ENCODE measurements around the gene TOLLIP. TPM values are rescaled to one million over a fixed set of nuclear protein-coding genes. Genes with fewer than 3 reads are reported as not detected.

TOLLIP gene
- total and polyA plus RNA-seq, 9 of the 15 experiments (the other 6 are each of a cell fraction or from before 2014, with no cell fraction given), result 0.23 to 22.8 (median 7.1) TPM

DNA sequence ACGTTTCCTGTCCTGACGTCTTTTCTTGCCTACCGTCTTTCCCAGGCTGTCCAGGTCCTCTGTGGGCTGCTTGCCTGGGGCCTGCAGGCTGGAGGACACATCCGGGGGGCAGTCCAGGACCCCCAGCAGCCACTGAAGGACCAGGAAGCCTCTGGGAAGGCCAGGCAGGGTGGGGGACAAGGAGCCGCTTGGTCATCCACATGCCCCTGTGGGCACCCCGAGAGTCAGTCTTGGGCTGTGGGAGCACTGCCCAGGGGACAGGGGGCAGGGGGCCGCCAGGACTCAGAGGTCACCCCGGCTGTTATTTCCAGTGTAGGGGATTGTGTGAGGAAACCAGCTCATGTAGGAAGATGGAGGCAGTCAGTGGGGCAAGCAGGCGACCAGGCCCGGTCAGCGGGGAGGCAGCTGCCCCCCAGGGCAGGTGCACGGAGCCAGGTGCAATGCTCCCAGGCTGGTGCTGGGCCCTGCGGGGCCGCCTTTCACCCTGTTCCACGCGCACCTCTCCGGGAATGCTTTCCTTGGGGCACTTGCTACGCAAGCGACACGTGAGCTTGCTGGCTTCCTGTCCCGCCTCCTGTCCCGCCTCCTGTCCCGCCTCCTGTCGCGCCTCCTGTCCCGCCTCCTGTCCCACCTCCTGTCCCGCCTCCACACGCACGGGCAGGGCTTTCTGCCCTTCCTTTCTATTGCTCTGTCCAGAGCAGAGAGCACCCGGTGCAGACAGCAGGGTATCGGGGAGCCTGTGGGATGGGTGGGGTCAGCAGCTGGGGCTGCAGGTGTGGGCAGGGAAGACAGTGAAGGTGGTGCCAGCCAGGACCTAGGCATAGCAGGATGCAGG lies 47.0 kb downstream of the TOLLIP start (continued):
- TF ChIP-seq ZNF707 (CRISPR knock-in tag; conservative IDR thresholded peaks at IDR 0.05) (no peak), ARNT (IDR thresholded peaks at IDR 0.05) (no peak), JUND (IDR thresholded peaks at IDR 0.05; ENCODE audit: borderline replicate concordance, low read depth, low read length) (0 out of 2 replicates have a peak, but pooled peaks have one; percentile 23), JUND (tag; IDR thresholded peaks at IDR 0.05; ENCODE audit: borderline replicate concordance, low read depth, low read length) (no peak), TRIM24 (IDR thresholded peaks at IDR 0.05) (peak in 1 of 2 experiments; percentile 90; a peak in 2 of 4 replicates), BCL6 (CRISPR knock-in tag; IDR thresholded peaks at IDR 0.05) (no peak), ZKSCAN1 (IDR thresholded peaks at IDR 0.05; ENCODE audit: low read depth, low read length) (peak; percentile 55; the same call in 1 of the 2 replicates), BCLAF1 (IDR thresholded peaks at IDR 0.05; ENCODE audit: borderline replicate concordance in 1 of 2, control insufficient read depth in 1 of 2, low read depth in 2 of 2, low read length in 1 of 2) (peak in 1 of 2 experiments; percentile 78; a peak in 1 of 4 replicates), SAFB (IDR thresholded peaks at IDR 0.05; ENCODE audit: borderline replicate concordance, low read depth, low read length) (no peak), SUPT5H (IDR thresholded peaks at IDR 0.05) (peak; percentile 75), TBP (optimal IDR thresholded peaks at IDR 0.05; ENCODE audit: low read depth, low read length) (peak; percentile 50), RAD51 (IDR thresholded peaks at IDR 0.05; ENCODE audit: borderline replicate concordance, low read depth) (peak; percentile 85), MTA3 (IDR thresholded peaks at IDR 0.05; ENCODE audit: borderline replicate concordance) (peak; percentile 30; the same call in 1 of the 2 replicates), MAX (CRISPR knock-in tag; IDR thresholded peaks at IDR 0.05) (peak; percentile 96), CBX1 (IDR thresholded peaks at IDR 0.05; ENCODE audit: low read depth) (peak; percentile 49; the same call in 1 of the 2 replicates), NRF1 (conservative IDR thresholded peaks at IDR 0.05 in 1 of 2, IDR thresholded peaks at IDR 0.05 in 1 of 2) (peak; percentile 71 to 77), SREBF1 (IDR thresholded peaks at IDR 0.05; ENCODE audit: borderline replicate concordance, low read depth, low read length) (no peak)
- TF ChIP-seq, protein P1, sequence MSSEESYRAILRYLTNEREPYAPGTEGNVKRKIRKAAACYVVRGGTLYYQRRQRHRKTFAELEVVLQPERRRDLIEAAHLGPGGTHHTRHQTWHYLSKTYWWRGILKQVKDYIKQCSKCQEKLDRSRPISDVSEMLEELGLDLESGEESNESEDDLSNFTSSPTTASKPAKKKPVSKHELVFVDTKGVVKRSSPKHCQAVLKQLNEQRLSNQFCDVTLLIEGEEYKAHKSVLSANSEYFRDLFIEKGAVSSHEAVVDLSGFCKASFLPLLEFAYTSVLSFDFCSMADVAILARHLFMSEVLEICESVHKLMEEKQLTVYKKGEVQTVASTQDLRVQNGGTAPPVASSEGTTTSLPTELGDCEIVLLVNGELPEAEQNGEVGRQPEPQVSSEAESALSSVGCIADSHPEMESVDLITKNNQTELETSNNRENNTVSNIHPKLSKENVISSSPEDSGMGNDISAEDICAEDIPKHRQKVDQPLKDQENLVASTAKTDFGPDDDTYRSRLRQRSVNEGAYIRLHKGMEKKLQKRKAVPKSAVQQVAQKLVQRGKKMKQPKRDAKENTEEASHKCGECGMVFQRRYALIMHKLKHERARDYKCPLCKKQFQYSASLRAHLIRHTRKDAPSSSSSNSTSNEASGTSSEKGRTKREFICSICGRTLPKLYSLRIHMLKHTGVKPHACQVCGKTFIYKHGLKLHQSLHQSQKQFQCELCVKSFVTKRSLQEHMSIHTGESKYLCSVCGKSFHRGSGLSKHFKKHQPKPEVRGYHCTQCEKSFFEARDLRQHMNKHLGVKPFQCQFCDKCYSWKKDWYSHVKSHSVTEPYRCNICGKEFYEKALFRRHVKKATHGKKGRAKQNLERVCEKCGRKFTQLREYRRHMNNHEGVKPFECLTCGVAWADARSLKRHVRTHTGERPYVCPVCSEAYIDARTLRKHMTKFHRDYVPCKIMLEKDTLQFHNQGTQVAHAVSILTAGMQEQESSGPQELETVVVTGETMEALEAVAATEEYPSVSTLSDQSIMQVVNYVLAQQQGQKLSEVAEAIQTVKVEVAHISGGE (CRISPR knock-in tag; IDR thresholded peaks at IDR 0.05), result peak; percentile 90 to 98 (median 96); a peak in 5 of 6 replicates

Data from K562 (cell line).